Limb (tissue), 2 donors: ENCODE measurements around the gene ASCL4.

Source experiments
- DNase-seq, 2 donors: peaks; one replicate each; pipeline ENCODE4 v3.0.0-alpha.2; 2016; ENCODE audit errors: extremely low spot score in 2 of 2

ASCL4 gene

DNA sequence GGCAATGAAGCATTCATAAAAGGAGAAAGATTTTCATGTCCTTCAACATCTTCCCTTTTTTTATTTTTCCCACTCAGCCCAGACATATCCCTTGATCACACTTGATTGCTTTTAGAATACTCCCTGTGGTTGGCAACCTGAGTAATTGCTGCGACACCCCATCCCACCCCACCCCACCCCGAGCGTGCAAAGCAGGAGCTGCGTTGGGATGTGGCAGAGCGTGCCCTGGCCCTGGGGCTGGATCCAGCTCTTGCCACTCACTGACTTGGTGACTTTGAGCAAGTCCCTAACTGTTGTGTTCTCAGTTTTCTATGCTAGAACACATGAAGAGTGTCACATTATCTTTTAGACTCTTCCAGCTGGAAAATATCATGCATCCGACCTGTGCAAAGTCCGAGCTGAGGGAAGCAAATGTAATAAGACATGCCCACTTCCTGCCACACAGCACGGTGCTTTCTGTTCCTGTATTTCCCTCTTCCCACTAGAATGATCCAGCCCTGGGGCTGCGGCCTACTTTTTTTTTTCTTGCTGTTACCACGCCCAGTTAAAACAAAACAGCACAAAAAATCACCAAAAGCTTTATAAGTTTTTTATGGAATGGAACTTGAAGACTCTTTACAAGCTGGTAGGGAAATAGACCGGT, 4.0 kb downstream of the ASCL4 start:
- no peak for DNase-seq

DNA sequence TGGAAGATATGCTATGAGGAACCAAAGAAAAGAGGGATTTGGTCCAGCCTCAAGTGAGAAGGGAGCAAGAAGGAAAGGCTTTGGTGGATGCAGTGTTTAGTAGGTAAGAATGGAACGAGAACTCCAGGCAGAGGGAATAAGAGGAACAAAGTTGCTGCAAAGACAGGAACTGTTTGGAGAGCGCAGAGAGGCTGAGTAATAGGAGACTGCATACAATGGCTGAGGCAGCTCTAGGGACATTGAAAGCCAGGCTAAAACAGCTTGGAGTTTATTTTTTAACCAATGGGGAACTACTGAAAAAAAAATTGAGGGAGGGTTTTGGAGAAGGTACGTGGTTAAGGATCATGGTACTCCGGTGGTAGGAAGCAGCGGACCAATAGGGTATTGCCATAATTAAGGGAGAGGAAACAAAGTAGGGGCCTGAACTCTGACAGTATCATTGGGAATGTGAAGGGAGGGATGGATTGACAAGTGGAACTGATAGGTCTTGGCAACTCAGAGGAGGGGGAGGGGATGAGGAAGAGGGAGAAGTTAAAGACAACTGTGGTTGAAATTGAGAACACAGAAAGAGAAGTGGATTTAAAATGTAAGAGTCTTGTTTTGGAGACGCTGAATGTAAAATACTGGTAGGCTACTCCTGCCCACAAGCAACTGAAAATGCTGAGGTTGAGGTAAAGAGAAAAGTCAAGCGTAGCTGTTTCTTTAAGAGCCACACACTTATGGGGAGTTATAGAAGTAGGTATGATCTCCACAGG, 4.8 kb downstream of the ASCL4 start:
- DNase-seq: no peak

DNA sequence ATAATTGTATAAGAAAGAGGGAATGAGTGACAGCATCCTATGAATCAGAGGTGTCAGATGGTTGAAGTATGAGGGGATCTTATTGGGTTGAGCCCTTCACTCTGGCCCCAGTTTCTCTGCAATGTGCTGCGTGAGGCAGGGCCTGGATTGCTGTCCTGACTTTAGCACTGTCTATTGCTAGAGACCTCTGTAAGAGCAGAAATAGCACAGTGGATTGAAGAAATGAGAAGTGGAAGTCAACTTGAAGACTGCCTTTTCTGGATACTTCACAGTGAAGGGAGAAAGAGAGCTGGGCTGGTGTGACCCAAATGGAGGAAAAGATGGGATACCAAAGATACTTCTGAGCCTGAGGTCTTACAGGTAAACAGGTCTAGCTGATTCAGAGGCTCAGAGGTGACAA, 5.8 kb downstream of the ASCL4 start:
- no peak for DNase-seq

DNA sequence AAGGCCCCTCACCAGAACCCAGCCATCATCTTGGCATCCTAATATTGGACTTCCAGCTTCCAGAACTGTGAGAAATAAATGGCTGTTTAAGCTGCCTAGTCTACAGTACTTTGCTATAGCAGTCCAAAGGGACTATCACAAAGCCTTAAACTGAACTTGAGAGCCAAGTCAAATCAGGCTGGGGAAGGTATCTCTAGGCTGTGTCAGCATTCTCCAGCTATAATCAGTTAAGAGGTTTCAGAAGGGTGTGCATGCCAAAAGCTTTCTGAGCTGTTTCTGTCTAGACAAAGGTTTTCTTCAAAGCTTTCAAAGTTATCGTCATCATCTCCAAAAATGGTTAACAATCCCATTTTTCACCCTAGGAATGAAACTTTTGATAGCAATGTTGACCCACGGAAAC, 7.6 kb downstream of the ASCL4 start:
- no peak for DNase-seq

DNA sequence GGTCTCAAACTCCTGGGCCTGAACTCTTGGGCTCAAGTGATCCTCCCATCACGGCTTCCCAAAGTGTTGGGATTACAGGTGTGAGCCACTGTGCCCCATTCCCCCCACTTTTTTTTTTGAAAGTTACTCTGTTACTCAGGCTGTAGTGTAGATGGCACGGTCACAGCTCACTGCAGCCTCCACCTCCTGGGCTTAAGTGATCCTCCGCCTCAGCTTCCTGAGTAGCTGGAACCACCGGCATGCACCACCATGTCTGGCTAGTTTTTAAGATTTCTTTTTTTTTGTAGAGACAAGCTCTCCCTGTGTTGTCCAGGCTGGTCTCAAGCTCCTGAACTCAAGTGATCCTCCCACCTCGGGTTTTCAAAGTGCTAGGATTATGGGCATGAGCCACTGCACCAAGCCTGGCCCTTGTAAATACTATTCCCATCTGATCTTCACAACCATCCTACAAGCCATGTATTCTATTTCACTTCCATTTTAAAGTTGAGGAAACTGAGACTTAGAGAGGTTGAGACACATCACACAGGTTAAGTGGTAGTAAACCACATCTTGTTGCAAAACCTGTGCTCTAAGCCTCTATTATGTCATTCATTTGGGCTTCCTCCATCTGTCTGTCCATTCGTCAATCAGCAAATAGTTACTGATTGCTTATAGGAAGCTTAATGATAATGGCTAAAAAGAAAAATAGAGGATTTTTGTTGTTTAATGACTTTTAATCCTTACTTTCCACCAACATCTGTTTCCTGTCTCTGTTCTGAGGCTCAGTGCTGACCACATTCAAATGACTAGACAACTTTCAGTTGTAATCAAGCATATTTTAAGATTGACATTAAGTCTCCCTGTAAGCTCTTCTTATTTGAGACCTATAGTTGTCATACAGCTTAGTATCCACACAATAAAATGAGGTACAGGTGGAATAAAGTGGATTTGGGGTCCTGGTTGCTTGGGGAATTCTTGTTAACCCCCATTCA, 9.2 kb downstream of the ASCL4 start:
- DNase-seq: no peak

DNA sequence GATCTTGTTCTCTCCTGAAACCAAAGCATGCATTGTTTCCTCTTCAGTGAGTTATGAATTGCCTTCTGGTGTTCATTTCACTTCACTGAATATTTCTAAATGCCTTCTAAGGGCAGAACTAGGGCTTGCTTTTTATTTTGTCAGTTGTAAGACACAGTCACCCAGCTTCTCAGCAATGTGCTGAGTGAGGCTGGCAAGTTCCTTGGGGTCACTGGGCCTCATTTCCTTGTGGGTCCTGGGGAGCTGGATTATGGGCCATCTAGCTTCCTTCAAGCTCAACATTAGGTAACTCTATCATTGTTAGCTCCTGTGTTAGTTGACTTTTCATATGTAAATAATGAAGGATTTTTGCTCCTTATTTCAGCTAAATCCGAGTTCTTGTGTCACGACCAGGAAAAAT, 13.8 kb downstream of the ASCL4 start:
- no peak for DNase-seq

DNA sequence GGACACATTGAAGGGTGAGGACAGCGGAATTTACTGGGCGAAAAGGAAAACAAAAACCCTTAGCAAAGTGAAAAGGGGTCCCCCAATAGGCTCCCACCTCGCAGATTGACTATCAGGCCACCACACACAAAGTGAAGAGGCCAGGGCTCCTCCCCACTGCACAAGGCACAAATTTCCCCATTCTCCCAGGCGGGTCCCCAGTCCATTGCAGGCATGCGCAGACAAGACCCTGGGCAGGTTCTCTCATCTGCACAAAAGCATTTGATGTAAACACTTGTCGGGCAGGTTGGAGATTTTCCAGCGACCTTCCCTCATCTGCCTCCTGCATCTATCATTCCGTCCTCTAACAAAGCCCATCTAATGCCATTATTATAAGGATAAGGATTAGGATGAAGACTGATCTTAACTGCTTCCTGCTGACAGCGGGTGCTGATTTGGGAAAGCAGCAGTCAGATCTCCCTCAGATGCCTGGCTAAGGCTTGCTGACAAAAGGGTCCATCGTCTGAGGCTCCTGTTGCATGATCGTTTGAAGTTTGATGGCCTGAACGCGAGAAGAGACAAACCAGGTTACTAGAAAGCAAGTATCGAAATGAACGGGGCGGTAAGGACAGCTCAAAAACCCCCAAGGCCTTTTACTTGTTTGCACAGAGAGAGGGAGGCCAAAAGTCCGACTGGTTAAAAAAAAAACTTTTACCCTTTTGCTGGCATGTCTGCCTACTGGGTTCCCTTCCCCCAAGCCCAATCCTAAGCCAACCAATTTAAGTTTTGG, 14.4 kb downstream of the ASCL4 start:
- DNase-seq: no peak

DNA sequence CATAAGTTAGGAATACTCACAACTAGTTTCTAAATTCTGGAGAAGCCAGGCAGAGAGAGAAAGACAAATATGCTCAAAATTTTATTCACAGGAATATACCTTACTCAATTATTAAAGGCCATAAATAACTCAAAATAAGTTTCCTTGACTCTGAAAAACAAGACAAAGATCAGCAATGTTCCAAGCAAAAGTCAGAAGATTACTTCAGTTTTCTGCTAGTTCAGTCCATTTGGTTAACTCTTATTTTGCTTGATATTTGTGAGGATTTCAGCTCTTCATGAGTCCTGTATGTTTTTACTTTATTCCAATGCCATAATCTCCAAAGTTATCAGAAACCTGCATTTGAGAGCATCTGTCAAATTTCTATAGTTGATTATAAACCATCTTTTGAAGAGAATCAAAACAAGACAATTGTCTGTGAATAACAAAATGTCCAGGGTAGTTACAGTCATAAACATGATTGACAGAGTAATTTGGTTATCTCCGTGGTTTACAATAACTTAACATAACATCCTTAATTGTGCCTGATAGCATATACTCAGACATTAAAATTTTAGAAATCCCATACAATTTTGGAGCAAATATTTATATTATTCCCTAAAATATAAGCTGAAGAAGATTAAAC, 17.1 kb downstream of the ASCL4 start:
- DNase-seq: no peak

DNA sequence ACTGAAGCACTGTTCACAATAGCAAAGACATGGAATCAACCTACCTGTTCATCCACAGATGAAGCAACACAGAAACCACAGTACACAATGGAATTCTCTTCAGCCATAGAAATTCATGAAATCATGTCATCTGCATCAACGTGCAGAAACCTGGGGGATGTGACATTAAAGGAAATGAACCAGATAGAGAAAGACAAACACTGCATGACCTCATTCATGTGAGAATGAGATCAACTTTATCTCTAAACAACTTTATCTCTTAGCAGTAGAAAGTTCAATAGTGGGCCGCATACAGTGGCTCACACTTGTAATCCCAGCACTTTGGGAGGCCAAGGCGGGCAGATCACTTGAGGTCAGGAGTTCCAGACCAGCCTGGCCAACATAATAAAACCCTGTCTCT, 19.9 kb downstream of the ASCL4 start:
- DNase-seq: no peak

DNA sequence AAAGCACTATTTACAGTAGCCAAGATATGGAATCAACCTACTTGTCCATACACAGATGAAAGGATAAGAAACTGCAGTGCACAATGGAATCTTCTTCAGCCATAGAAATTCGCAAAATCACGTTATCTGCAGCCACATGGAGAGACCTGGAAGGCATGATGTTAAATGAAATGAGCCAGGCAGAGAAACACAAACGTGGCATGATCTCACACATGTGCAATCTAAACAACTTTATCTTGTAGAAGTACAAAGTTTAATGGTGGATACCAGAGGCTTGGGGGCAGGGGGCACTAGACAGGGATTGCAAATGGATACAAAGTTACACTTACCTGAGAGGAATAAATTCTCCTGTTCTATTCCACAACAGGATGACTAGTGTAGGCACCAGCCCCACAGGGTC, 24.1 kb downstream of the ASCL4 start:
- no peak for DNase-seq

DNA sequence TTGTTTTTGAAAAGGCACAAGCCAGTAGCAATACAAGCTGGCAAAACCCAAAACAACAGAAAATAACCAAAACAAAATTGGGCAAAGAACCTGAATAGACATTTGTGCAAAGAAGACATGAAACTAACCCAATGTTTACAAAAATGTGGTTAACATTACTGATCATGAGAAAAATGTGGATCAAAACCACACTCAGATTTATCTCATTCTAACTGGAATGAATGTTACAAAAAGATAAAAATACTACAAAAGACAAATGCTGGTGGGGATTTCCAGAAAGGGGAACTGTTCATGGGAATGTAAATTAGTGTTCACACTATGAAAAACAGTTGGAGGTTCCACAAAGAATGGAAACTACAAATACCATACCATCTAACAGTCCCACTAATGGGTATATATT, 26.6 kb downstream of the ASCL4 start:
- DNase-seq: no peak

DNA sequence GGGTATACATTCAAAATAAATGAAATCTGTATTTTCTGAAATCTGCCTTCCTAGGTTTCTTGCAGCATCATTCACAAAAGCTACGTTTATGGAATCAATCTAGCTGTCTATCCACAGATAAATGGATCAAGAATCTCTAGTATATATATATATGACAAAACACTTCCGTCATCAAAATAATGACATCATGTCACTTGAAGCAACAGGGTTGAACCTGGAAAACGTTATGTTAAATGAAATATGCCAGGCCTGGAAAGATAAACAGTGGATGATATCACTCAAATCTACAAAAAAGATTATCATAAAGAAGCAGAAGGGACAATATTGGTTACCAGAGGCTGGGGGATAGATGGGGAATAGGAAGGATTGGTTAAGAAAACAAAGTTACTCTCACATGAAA, 28.6 kb downstream of the ASCL4 start:
- no peak for DNase-seq

DNA sequence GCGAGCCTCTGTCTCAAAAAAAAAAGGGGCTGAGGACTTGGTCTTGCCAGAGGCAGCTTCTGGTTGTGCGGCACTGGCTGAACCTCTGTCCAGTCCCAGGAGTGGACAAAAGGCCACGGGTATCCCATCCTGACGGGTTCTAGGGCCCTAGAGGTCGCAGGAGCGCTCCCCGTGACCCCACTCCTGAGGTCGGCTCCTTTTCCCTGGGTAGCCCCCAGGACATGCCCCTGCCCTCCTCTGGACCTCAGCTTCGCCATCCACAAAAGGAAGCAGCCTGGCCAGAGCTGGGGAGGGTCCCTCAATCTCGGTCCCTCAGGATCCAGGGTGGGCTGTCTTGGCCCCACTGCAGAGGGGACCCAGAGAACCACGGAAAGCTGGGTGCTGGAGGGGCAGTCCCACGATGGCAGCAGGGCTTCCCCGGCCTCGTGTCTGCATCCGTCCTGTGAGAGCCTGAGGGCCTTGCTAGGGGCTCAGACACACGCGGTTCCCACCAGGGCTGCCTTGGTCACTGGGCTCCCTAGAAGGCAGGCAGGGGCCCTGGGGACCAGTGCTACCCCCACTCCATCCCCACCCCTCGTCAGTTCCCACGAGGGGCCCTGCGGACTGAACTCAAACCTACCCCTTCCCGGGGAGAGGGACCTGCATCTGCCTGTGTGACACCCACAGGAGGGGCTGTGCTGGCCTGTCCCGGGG, 31.1 kb downstream of the ASCL4 start:
- no peak for DNase-seq

DNA sequence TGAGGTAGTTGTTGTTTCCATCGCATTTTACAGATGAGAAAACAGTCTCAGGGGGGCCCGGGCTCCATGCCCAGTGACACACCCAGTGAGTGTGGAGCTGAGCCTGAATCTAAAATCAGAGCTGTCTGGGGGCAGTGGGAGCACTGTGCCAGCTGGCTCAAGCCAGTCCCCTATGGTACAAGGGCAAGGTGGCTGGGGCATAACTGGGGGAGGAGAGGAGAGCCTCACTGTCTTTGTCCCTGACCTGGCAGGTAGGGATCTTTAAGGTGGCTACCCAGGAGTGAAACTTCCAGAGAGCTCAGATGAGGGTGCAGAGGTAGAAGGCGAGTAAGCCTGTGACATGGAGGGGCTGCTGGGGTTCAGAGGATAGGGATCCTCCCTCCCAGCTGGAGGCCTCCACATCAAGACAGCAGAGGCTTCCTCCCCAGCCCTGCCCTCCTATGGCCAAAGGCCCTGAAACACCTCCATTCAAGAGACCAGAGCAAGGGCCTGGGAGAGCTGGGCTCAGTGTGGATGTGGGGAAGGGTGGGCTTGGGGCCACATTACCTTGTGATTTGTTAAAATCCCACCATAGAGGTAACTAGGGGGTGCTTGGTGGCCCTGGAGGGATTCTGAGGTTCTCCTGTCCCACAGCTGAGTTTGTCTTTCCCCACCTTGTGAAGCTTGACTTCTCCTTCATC, 33.1 kb downstream of the ASCL4 start:
- DNase-seq: no peak

DNA sequence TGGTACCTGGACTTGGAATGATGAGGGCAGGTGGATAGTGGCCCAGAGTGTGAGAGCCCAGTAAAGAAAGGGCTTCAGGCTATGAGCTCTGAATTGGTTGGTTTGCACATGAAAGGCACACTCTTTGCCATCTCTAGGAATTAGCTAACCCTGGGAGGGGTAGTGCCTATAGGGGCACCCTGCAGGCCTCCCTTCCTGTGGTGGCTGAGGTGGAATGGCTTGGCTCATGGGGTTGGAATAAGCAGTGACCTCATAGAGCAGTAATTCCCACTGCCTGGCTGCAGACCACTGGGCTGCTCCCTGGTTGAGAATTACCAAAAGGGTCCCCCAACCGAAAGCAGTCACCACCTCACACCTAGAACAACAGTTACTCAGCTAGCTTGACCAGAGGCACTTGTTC, 42.7 kb downstream of the ASCL4 start:
- no peak for DNase-seq

DNA sequence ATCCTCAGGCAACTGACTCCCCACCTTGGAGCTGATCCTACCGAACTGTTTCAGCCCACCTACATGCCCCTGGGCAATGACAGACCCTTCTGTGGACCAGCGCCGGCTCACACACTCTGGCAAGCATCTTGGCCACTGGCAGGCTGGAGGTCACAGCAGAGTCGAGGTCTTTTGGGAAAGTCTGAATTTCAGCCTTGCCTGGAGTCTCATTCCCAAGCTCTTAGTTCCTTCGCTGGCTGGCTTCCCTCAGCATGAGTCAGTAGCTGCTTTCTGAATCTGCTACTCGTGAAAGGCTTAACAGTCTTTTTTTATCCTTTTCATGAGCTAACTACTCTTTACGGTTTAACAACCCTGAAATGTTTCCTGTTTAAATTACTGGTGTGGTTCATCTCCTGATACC, 44.5 kb downstream of the ASCL4 start:
- DNase-seq: no peak

DNA sequence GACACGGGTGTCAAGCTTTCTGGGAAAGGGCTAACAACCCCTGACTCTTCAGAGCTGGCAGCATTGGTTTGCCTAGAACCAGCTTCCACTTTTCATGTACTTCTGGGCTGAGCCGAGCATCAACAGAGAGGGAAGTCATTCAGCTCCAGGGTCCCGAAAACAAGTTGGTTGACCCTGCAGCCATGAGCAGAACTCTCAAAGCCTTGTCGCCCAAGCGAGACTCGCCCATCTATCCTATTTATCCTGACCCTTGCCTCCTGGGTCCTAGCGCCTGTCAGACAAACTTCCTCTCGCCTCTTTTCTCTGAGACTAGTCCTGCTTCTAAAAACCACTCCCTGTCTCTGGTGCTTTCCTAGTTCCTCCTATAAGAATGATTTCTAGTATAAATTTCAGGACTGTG, 47.9 kb downstream of the ASCL4 start:
- DNase-seq: no peak
